Measurements from ENCODE around the gene IFNGR2.
A peak's percentile ranks its signal among the peaks of the same experiment; 100 is the strongest.
"Not testable (repeated sequence)": the region's sequence is repeated elsewhere in the genome, so short reads cannot be mapped to it uniquely, and the experiment has no call there.

IFNGR2 gene

GRCh38 chr21:33403128-33403785 is at the start of gene IFNGR2:
Gene IFNGR2, plus strand, starts transcription at chr21:33403413. Its CDS starts 131 bp downstream, at chr21:33403544.
- no peak for DNase-seq

DNA sequence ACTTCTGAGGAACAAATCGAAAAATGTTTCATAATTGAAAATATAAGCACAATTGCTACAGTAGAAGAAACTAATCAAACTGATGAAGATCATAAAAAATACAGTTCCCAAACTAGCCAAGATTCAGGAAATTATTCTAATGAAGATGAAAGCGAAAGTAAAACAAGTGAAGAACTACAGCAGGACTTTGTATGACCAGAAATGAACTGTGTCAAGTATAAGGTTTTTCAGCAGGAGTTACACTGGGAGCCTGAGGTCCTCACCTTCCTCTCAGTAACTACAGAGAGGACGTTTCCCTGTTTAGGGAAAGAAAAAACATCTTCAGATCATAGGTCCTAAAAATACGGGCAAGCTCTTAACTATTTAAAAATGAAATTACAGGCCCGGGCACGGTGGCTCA is 47.9 kb upstream of the IFNGR2 start:
- no peak for DNase-seq

- no peak for DNase-seq
Measured at GRCh38 chr21:33355996-33356395, 47.2 kb upstream of the IFNGR2 start.

- no peak for DNase-seq
Measured at GRCh38 chr21:33357177-33357576, 46.0 kb upstream of the IFNGR2 start.

- no peak for DNase-seq
Measured at GRCh38 chr21:33359446-33359845, 43.8 kb upstream of the IFNGR2 start.

- no peak for DNase-seq
Measured at GRCh38 chr21:33360281-33360680, 42.9 kb upstream of the IFNGR2 start.

GRCh38 chr21:33360881-33361602 is 42.2 kb upstream of the IFNGR2 start:
- DNase-seq, result peak; percentile 80

- peak; percentile 60 for DNase-seq
Measured at GRCh38 chr21:33362044-33362555, 41.1 kb upstream of the IFNGR2 start.

- not testable (repeated sequence) for DNase-seq
Measured at GRCh38 chr21:33363911-33364609, 39.2 kb upstream of the IFNGR2 start.

DNA sequence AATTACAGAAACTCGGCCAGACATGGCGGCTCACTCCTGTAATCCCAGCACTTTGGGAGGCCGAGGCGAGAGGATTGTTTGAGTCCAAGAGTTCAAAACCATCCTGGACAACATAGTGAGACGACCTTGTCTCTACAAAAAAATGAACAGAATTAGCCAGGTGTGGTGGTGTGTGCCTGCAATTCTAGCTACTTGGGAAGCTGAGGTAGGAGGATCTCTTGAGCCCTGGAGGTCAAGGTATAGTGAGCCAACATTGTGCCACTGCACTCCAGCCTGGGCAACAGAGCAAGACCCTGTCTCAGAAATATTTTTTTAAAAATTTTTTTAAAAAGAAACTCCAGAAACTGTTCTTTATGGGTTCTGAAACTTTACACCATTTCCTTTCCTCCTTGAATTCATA is 38.4 kb upstream of the IFNGR2 start:
- DNase-seq, result no peak

DNA sequence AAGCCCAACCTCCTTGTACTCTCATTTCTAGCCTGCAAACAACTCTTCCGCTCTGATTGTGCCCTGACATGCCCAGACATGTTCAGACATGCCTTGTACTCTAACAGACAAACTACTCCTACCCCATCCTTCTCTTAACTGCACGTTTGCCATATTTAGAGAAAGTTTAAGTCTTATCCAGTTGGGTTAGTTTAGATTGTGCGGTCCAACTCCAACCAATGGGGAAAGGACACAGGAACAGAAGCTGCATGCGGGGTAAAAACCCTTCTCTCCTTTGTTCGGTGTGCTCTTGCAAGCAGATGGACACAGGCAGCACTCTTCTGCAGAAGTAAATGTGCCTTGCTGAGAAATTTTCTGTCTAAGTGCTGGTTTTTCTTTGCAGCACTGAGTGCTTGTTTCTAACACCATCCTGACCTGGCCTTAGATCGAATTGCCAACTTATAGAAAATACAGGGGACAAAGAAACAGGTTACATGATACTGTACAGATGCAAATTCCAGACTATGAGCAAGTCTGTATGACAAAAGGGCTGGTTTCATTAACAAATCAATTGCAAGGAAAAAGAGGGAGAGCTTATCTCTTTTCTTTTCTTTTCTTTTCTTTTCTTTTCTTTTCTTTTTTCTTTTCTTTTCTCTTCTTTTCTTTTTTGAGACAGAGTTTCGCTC is 35.8 kb upstream of the IFNGR2 start:
- no peak for DNase-seq

DNA sequence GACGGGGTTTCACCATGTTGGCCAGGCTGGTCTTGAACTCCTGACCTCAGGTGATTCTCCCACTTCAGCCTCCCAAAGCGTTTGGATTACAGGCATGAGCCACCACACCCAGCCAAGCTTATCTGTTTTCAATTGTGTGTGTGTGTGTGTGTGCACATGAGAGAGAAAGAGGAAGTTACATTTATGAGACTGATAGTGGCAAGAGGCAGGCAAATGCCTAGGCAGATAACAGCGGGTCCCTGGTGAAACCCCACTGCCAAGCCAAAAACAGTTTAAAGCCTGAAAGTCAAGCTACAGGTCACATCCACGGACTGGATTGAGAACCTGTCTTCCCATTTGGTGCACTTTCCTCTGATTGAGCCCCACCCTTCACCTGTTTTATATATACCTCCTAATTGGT is 35.1 kb upstream of the IFNGR2 start:
- no peak for DNase-seq

DNA sequence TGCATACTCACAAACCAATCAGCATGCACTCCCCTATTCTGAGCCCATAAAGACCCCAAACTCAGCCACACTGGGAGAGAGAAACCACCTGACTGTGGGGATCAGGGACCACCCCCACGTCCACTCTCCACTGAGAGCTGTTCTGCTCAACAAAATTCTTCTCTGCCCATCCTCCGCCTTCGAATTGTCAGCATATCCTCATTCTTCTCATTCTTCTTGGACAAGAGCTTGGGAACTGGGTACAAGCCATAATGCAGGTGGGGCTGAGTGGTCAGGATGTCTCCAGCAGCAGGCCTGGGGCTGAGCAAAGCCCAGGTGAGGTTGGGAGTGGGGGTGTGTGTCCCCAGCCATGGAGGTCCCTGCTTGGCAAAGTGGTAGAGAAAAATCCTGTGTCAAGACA is 34.6 kb upstream of the IFNGR2 start:
- no peak for DNase-seq

- no peak for DNase-seq
Measured at GRCh38 chr21:33369586-33369985, 33.6 kb upstream of the IFNGR2 start.

DNA sequence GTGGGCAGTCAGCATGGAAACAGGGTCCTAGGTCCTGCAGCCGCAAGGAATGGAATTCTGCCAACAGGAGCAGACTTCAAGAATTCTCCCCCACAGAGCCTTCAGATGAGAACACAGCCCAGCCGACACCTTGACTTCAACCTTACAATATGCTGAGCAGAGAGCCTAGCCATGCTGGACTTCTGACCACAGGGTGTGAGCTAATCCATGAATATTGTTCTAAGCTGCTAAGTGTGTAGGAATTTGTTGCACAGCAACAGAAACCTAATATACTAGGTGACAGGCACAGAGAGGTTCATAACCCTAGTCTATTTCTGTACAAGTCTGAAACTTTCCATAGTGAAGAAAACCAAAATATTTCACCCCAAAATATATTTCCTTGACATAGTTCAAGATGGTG is 32.9 kb upstream of the IFNGR2 start:
- no peak for DNase-seq

GRCh38 chr21:33371366-33371765 is 31.8 kb upstream of the IFNGR2 start:
- no peak for DNase-seq

- DNase-seq, result no peak
Measured at GRCh38 chr21:33372582-33372981, 30.6 kb upstream of the IFNGR2 start.

GRCh38 chr21:33373451-33373850 is 29.8 kb upstream of the IFNGR2 start:
- no peak for DNase-seq

- no peak for DNase-seq
Measured at GRCh38 chr21:33374080-33374449, 29.1 kb upstream of the IFNGR2 start.

DNA sequence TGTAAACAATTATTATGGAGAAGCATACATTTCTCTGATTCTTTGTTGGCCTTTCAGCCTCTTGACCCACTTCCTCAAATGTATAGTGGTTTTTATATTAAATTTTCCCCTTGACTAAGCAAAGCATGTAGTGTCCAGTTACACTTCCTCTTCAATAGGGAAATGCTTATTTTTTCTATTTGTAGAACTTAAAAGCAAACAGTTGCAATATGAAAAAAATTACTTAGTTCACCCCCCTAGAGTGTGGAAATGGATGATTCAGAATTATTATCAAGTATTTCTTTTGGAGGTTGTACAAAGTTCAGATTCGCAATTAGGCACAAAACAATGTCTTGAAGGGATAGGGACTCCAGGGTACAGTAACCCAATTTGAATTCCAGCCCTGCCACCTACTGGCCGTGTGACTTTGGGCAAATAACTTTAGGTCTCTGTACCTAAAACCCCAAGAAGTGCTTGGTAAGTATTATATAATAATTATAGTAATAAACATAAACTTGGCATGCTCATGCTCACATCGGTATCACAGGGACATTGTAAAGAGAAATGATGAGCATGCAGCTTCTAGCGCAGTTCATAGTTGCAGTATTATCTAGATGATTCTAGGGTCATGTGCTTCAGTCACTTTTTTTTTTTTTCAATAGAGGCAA is 28.6 kb upstream of the IFNGR2 start:
- peak; percentile 41 for DNase-seq

- DNase-seq, result no peak
Measured at GRCh38 chr21:33375101-33375644, 28.0 kb upstream of the IFNGR2 start.

- no peak for DNase-seq
Measured at GRCh38 chr21:33377221-33377920, 25.8 kb upstream of the IFNGR2 start.
